PC-9 (cell line): ENCODE measurements around the gene WDR83. TPM values are rescaled to one million over a fixed set of nuclear protein-coding genes. Genes with fewer than 3 reads are reported as not detected.

ENCODE experiments used
- BruUV-seq: library from RNA; stranded (reverse); fragments of 400-500 nt; replicated peaks from 2 replicates; lab custom pipeline; 2021; lab: Mats Ljungman, UMichigan
- CTCF ChIA-PET: fragments of 300-600 bp; sonication (Branson Sonifier 250); formaldehyde crosslinking; loops from one replicate; lab custom pipeline; 2022; ENCODE audit warnings: antibody characterized with exemption; lab: Charles Lee
- POLR2A ChIA-PET: fragments of 300-600 bp; sonication (Branson Sonifier 250); formaldehyde crosslinking; loops from one replicate; lab custom pipeline; 2022; ENCODE audit warnings: antibody characterized with exemption; ENCODE audit not compliant: unreplicated experiment; lab: Charles Lee
- DNase-seq, 2 experiments: peaks; one replicate each; pipeline versions ENCODE4 v3.0.0 to v3.0.0-alpha.2; 2015 to 2022; ENCODE audit warnings: mixed read lengths in 1 of 2
- H2AFZ ChIP-seq: fragments of 200-600 bp; sonication (generic); 2 replicates; pipeline ENCODE4 v1.8.1; 2017; ENCODE audit warnings: antibody characterized with exemption
- H3F3A ChIP-seq: fragments of 200-600 bp; sonication (generic); 2 replicates; pipeline ENCODE4 v1.8.1; 2017; ENCODE audit warnings: antibody characterized with exemption, mild to moderate bottlenecking, low read depth; ENCODE audit not compliant: insufficient read depth
- H3K27ac ChIP-seq: fragments of 200-600 bp; sonication (generic); 2 replicates; pipeline ENCODE4 v1.6.1; 2016; ENCODE audit warnings: mixed run types
- H3K27me3 ChIP-seq: fragments of 200-600 bp; sonication (generic); 2 replicates; pipeline ENCODE4 v1.6.1; 2016; ENCODE audit warnings: low read depth, mixed run types; ENCODE audit not compliant: insufficient read depth
- H3K36me3 ChIP-seq: fragments of 200-600 bp; sonication (generic); 2 replicates; pipeline ENCODE4 v1.6.1; 2016; ENCODE audit warnings: low read depth, mixed run types
- H3K4me1 ChIP-seq: fragments of 200-600 bp; sonication (generic); replicated peaks from 2 replicates; pipeline ENCODE4 v1.6.1; 2016; ENCODE audit warnings: mixed run types; ENCODE audit not compliant: insufficient read depth
- H3K4me2 ChIP-seq: fragments of 200-600 bp; sonication (generic); 2 replicates; pipeline ENCODE4 v1.6.1; 2017; ENCODE audit warnings: mixed run types
- H3K4me3 ChIP-seq: fragments of 200-600 bp; sonication (generic); 2 replicates; pipeline ENCODE4 v1.6.1; 2016; ENCODE audit warnings: mixed run types
- H3K79me2 ChIP-seq: fragments of 200-600 bp; sonication (generic); 2 replicates; pipeline ENCODE4 v1.6.1; 2017; ENCODE audit warnings: low read depth, mixed run types
- H3K9me2 ChIP-seq: fragments of 200-600 bp; sonication (generic); 2 replicates; pipeline ENCODE4 v1.8.1; 2017; ENCODE audit warnings: mild to moderate bottlenecking; ENCODE audit not compliant: insufficient read depth
- H3K9me3 ChIP-seq: fragments of 200-600 bp; sonication (generic); 2 replicates; pipeline ENCODE4 v1.8.1; 2016; ENCODE audit warnings: low read depth; ENCODE audit not compliant: insufficient read depth
- H4K20me1 ChIP-seq: fragments of 200-600 bp; sonication (generic); 2 replicates; pipeline ENCODE4 v1.8.1; 2017; ENCODE audit not compliant: insufficient read depth
- EZH2 ChIP-seq: fragments of 200-600 bp; sonication (generic); IDR thresholded peaks from 2 replicates; pipeline ENCODE4 v1.8.0; 2017; ENCODE audit warnings: antibody characterized with exemption, low read depth
- intact Hi-C: fragments of 100-400 bp; cut with micrococcal nuclease; formaldehyde crosslinking; loops from one replicate; pipeline ENCODE4 v1.10.0; 2022; ENCODE audit not compliant: unreplicated experiment
- total RNA-seq: library from RNA; stranded (reverse); gene quantifications from 2 replicates; pipeline ENCODE4 v1.2.3, GENCODE V29; 2021
- TF ChIP-seq, protein P1 (sequence below): fragments of 200-600 bp; sonication (generic); conservative IDR thresholded peaks from 2 replicates; pipeline ENCODE4 v1.6.1; 2017; ENCODE audit warnings: mixed run types, antibody characterized with exemption, mild to moderate bottlenecking, moderate library complexity

WDR83 gene
- total RNA-seq, 1 experiment from 2014 or later, result 12.9 TPM

DNA sequence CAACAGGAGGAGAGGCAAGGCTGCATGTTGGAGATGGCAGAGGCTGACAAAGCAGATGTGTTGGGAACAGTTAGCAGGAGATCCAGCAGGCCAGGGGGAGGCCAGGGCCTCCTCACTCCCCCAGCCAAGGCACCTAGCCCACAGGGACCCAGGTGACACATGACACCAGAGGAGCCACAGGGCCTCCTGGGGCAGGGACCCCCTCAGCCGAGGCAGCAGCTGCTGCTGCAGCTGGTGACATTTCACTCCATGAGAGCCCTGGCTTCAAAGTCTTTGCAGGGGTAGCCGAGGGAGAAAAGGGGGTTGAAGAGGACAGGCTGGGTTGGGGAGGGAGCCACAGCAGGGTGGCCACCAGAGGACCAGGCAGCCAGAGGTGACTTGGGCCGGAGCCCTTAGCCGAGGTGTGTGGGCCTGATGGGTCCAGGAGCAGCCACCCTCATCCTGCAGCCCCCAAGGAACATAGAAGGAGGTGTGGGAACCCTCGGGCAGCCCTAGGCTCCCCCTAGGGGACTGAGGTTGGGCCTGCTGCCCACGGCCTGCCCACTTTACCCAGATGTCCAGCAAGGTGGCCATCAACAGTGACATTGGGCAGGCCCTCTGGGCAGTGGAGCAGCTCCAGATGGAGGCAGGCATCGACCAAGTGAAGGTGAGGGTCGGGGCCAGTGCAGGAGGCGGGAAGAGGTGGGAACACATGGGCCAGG is 21.0 kb downstream of the WDR83 start, which contains the start of gene GNG14:
Gene GNG14, plus strand, starts transcription at position 503 of the 701 bp plus-strand sequence. Its CDS starts 51 bp downstream, at position 554.
- peaks cover 26% of the 10 kb centered on the region for H3F3A ChIP-seq
- H3K27me3 ChIP-seq, result no peaks in the 10 kb centered on the region
- CTCF ChIA-PET, result interaction anchor here (0.6 kb wide), 1 partner anchor 104 kb away, joined by 10 read pairs; the partner anchor contains the start of gene JUNB
- no peaks in the 10 kb centered on the region for H3K9me3 ChIP-seq
- POLR2A ChIA-PET, result no interaction called here
- no peaks in the 10 kb centered on the region; the same call in 1 of the 2 replicates for H4K20me1 ChIP-seq
- no peak for DNase-seq
- no peak within 1 kb of the TSS for H3K4me3 ChIP-seq
- H3K9me2 ChIP-seq, result no peaks in the 10 kb centered on the region
- no TSS peak for BruUV-seq
- intact Hi-C loops, result no loop called here
- TF ChIP-seq, protein P1, sequence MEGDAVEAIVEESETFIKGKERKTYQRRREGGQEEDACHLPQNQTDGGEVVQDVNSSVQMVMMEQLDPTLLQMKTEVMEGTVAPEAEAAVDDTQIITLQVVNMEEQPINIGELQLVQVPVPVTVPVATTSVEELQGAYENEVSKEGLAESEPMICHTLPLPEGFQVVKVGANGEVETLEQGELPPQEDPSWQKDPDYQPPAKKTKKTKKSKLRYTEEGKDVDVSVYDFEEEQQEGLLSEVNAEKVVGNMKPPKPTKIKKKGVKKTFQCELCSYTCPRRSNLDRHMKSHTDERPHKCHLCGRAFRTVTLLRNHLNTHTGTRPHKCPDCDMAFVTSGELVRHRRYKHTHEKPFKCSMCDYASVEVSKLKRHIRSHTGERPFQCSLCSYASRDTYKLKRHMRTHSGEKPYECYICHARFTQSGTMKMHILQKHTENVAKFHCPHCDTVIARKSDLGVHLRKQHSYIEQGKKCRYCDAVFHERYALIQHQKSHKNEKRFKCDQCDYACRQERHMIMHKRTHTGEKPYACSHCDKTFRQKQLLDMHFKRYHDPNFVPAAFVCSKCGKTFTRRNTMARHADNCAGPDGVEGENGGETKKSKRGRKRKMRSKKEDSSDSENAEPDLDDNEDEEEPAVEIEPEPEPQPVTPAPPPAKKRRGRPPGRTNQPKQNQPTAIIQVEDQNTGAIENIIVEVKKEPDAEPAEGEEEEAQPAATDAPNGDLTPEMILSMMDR, result no peak
- TF ChIP-seq EZH2, result no peak
- no peaks in the 10 kb centered on the region for H3K36me3 ChIP-seq
- no peaks in the 10 kb centered on the region for H3K79me2 ChIP-seq
- H2AFZ ChIP-seq, result no peak within 1 kb of the TSS
- H3K4me1 ChIP-seq, result no peaks in the 10 kb centered on the region
- no peak within 1 kb of the TSS for H3K27ac ChIP-seq
- H3K4me2 ChIP-seq, result no peak within 1 kb of the TSS

DNA sequence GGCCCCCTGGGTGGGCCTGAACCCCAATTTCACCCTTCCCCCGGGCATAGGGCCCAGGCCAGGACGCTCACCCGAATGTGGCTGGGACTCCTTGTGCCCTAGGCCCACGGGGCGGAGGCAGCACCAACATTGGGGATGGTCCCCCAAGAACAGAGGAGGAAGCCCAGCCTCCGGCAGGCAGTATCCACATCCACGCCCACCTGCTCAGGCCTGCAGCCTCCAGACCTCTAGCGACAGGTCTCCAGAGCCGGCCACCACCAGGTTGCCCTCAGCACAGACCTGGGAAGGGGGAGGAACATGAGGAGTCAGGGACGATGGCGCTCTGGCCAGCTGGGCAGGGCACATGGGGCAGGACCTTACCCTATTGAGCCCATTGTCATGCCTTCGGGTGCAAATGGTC is 22.4 kb downstream of the WDR83 start:
- intact Hi-C loops, result no loop called here
- H3K36me3 ChIP-seq, result no peaks in the 10 kb centered on the region
- H4K20me1 ChIP-seq, result no peaks in the 10 kb centered on the region; the same call in 1 of the 2 replicates
- BruUV-seq, result no TSS peak
- CTCF ChIA-PET, result no interaction called here
- H3K27me3 ChIP-seq, result no peaks in the 10 kb centered on the region
- no peak overlapping the region for H2AFZ ChIP-seq
- H3K79me2 ChIP-seq, result peaks cover 3% of the 10 kb centered on the region; the same call in 1 of the 2 replicates
- TF ChIP-seq EZH2, result no peak
- TF ChIP-seq, protein P1, result no peak
- POLR2A ChIA-PET, result no interaction called here
- no peaks in the 10 kb centered on the region for H3K4me1 ChIP-seq
- H3K9me2 ChIP-seq, result no peaks in the 10 kb centered on the region
- peaks cover 18% of the 10 kb centered on the region for H3F3A ChIP-seq
- no peak overlapping the region for H3K27ac ChIP-seq
- no peaks in the 10 kb centered on the region for H3K9me3 ChIP-seq
- no peak overlapping the region for H3K4me2 ChIP-seq
- DNase-seq, result no peak
- H3K4me3 ChIP-seq, result no peak overlapping the region

DNA sequence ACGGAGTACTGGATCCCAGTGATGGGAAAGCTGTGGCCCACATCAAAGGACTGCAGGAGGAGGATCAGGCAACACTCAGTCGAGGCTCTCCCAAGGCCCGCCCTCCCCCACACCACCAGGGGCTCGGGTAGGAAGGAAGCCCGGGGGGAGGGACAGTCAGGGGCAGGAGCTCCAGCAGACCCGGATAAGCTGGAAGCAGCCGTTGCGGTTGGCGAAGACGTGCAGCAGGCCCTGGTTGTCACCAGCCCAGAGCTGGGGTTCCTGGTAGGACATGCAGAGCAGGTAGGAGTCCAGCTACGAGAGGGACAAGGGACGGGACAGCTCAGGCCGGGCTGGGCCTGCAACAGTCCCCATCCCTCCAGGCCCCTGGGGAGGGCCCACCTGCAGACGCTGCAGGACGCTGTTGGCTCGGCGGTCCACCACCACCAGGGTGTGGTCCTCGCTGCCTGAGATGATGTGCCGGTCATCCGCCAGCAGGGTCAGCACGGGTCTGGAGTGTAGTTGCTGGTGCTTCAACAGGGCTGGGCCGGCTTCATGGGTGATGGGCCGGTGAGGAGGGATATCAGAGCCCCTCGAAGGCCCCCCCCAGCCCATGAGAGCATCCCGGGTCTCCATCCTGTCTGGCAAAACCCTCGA is 23.1 kb downstream of the WDR83 start:
- no peak for TF ChIP-seq EZH2
- TF ChIP-seq, protein P1, result no peak

More for the DNA sequence above, 23.1 kb downstream of the WDR83 start:
- H3K27me3 ChIP-seq, result no peaks in the 10 kb centered on the region
- POLR2A ChIA-PET, result no interaction called here
- H3K9me2 ChIP-seq, result no peaks in the 10 kb centered on the region
- CTCF ChIA-PET, result no interaction called here
- no peaks in the 10 kb centered on the region for H3K4me1 ChIP-seq
- peaks cover 10% of the 10 kb centered on the region for H3K79me2 ChIP-seq
- no peak overlapping the region for H3K4me3 ChIP-seq
- no peak overlapping the region for H3K4me2 ChIP-seq
- H3K9me3 ChIP-seq, result no peaks in the 10 kb centered on the region
- no peak overlapping the region for H3K27ac ChIP-seq
- no peaks in the 10 kb centered on the region; the same call in 1 of the 2 replicates for H4K20me1 ChIP-seq
- intact Hi-C loops, result no loop called here
- DNase-seq, result no peak
- BruUV-seq, result no TSS peak
- no peak overlapping the region for H2AFZ ChIP-seq
- H3K36me3 ChIP-seq, result no peaks in the 10 kb centered on the region
- H3F3A ChIP-seq, result peaks cover 19% of the 10 kb centered on the region
